ENCODE measurements around the gene RGR.

DNA sequence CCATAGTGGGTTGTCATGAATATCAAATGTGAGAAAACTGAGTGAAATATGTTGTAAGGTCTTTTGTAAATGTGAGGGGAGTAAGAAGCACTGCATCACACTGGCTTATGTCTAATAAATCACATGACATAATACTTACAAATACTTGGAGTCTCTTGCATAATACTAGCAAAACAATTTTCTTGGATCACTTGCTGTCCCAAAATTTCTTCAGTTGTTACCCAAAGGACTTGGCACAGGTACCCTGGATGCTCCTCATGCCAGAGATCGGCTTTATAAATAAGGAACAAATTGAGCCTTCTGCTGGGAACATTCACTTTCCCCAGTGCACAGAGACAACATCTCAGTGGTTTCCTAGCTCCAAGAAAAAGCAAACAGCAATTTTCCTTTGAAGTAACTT is 14.5 kb upstream of the RGR start:
- TF ChIP-seq, protein P1, sequence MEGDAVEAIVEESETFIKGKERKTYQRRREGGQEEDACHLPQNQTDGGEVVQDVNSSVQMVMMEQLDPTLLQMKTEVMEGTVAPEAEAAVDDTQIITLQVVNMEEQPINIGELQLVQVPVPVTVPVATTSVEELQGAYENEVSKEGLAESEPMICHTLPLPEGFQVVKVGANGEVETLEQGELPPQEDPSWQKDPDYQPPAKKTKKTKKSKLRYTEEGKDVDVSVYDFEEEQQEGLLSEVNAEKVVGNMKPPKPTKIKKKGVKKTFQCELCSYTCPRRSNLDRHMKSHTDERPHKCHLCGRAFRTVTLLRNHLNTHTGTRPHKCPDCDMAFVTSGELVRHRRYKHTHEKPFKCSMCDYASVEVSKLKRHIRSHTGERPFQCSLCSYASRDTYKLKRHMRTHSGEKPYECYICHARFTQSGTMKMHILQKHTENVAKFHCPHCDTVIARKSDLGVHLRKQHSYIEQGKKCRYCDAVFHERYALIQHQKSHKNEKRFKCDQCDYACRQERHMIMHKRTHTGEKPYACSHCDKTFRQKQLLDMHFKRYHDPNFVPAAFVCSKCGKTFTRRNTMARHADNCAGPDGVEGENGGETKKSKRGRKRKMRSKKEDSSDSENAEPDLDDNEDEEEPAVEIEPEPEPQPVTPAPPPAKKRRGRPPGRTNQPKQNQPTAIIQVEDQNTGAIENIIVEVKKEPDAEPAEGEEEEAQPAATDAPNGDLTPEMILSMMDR (conservative IDR thresholded peaks at IDR 0.05 in 1 of 2, IDR thresholded peaks at IDR 0.05 in 1 of 2; ENCODE audit: extremely low read depth in 1 of 2, insufficient read depth in 1 of 2, low read depth in 1 of 2, low read length in 2 of 2) = no peak
- no peak for TF ChIP-seq EZH2 (IDR thresholded peaks at IDR 0.05; ENCODE audit: borderline replicate concordance, low read length)
